GM18907 (cell line): ENCODE measurements around the gene S100A12.
"Not testable (repeated sequence)": the region's sequence is repeated elsewhere in the genome, so short reads cannot be mapped to it uniquely, and the experiment has no call there.

Experiments
- ATAC-seq: cut with Tn5 transposase; IDR thresholded peaks from one replicate; pipeline ENCODE4 v1.9.1; 2021; ENCODE audit warnings: mild to moderate bottlenecking, moderate library complexity; ENCODE audit not compliant: unreplicated experiment

S100A12 gene

GRCh38 chr1:153354515-153355193 lies 20.8 kb downstream of the S100A12 start:
- no peak for ATAC-seq

- ATAC-seq, result no peak
Observed at GRCh38 chr1:153353226-153353947, 22.0 kb downstream of the S100A12 start.

- ATAC-seq, result no peak
Observed at GRCh38 chr1:153352523-153352922, 22.9 kb downstream of the S100A12 start.

GRCh38 chr1:153350321-153350957 lies 25.0 kb downstream of the S100A12 start:
- no peak for ATAC-seq

GRCh38 chr1:153349363-153350320 lies 25.8 kb downstream of the S100A12 start:
- no peak for ATAC-seq

GRCh38 chr1:153348511-153349362 lies 26.7 kb downstream of the S100A12 start, which contains the start of gene PGLYRP4:
Gene PGLYRP4 (minus strand): TSS chr1:153348841. CDS start chr1:153347932, 909 bp downstream.
- ATAC-seq, result no peak

GRCh38 chr1:153347856-153348255 lies 27.6 kb downstream of the S100A12 start:
- ATAC-seq, result no peak

GRCh38 chr1:153347049-153347448 lies 28.4 kb downstream of the S100A12 start:
- ATAC-seq, result not testable (repeated sequence)

- ATAC-seq, result no peak
Observed at GRCh38 chr1:153346077-153346723, 29.2 kb downstream of the S100A12 start.

GRCh38 chr1:153345187-153346076 lies 30.0 kb downstream of the S100A12 start:
- no peak for ATAC-seq

GRCh38 chr1:153344718-153345025 lies 30.7 kb downstream of the S100A12 start:
- no peak for ATAC-seq

- no peak for ATAC-seq
Observed at GRCh38 chr1:153343811-153344717, 31.4 kb downstream of the S100A12 start.

GRCh38 chr1:153343040-153343681 lies 32.3 kb downstream of the S100A12 start:
- no peak for ATAC-seq

GRCh38 chr1:153342178-153342577 lies 33.2 kb downstream of the S100A12 start:
- no peak for ATAC-seq

GRCh38 chr1:153341431-153341934 lies 33.9 kb downstream of the S100A12 start:
- no peak for ATAC-seq

- ATAC-seq, result no peak
Observed at GRCh38 chr1:153340356-153340755, 35.1 kb downstream of the S100A12 start.

- ATAC-seq, result no peak
Observed at GRCh38 chr1:153339802-153340201, 35.6 kb downstream of the S100A12 start.
